DND-41 (cell line): ENCODE results near the gene SLC16A1.

Experiments
- EZH2 ChIP-seq: IDR thresholded peaks from 3 replicates; pipeline ENCODE4 v1.6.1; 2012; ENCODE audit warnings: borderline replicate concordance, low read depth, mild to moderate bottlenecking, moderate library complexity, low read length, inconsistent platforms; ENCODE audit not compliant: severe bottlenecking
- TF ChIP-seq, protein P1 (sequence below): IDR thresholded peaks from 2 replicates; pipeline ENCODE4 v1.5.1; 2012; ENCODE audit warnings: borderline replicate concordance, low read length, moderate library complexity, mild to moderate bottlenecking; ENCODE audit not compliant: poor library complexity, severe bottlenecking; ENCODE audit errors: extremely low read depth

DNA sequence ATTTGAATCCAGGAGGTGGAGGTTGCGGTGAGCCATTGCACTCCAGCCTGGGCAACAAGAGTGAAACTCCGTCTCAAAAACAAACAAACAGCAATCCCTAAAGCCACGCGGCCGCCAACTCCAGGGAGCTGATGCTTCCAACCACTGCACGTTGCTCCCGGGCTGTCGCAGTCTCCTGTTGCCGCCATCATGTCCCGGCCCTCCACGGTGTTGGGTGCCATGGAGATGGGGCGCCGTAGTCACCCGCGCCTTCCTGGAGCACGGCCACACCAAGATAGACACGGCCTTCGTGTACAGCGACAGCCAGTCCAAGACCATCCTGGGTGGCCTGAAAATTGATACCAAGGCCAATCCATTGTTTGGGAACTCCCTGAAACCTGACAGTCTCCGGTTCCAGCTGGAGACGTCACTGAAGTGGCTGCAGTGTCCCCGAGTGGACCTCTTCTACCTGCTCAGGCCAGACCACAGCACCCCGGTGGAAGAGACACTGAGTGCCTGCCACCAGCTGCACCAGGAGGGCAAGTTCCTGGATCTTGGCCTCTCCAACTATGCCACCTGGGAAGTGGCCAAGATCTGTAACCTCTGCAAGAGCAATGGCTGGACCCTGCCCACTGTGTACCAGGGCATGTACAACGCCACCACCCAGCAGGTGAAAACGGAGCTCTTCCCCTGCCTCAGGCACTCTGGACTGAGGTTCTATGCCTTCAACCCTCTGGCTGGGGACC is 32.6 kb downstream of the SLC16A1 start:
- TF ChIP-seq, protein P1, sequence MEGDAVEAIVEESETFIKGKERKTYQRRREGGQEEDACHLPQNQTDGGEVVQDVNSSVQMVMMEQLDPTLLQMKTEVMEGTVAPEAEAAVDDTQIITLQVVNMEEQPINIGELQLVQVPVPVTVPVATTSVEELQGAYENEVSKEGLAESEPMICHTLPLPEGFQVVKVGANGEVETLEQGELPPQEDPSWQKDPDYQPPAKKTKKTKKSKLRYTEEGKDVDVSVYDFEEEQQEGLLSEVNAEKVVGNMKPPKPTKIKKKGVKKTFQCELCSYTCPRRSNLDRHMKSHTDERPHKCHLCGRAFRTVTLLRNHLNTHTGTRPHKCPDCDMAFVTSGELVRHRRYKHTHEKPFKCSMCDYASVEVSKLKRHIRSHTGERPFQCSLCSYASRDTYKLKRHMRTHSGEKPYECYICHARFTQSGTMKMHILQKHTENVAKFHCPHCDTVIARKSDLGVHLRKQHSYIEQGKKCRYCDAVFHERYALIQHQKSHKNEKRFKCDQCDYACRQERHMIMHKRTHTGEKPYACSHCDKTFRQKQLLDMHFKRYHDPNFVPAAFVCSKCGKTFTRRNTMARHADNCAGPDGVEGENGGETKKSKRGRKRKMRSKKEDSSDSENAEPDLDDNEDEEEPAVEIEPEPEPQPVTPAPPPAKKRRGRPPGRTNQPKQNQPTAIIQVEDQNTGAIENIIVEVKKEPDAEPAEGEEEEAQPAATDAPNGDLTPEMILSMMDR, result no peak
- no peak for TF ChIP-seq EZH2
